GM19467 (cell line): ENCODE data around the gene B3GNT9.

ENCODE experiments used
- ATAC-seq: cut with Tn5 transposase; IDR thresholded peaks from one replicate; pipeline ENCODE4 v1.9.1; 2021; ENCODE audit warnings: mild to moderate bottlenecking, moderate library complexity; ENCODE audit not compliant: unreplicated experiment

B3GNT9 gene

DNA sequence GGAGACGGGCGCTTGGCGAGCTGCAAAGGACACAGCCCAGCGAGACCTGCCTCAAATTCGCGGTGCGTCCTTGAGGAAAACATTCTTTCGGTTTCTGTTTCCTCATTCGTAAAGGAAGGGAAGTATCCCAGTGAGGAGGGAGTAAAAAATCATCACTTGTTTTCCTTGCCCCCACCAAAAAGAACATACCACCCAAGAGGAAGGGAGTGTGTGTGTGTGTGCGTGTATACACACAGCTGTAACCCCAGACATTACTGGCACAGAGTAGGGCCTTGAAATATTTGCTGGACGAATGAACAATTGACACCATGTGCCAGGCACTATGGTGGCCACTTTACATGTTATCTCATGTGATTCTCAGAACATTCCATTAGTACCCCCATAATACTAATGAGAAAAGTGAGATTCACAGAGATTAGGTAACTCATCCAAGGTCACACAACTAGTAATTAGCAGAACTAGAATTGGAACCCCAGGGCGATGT is 34.9 kb upstream of the B3GNT9 start:
- no peak for ATAC-seq

DNA sequence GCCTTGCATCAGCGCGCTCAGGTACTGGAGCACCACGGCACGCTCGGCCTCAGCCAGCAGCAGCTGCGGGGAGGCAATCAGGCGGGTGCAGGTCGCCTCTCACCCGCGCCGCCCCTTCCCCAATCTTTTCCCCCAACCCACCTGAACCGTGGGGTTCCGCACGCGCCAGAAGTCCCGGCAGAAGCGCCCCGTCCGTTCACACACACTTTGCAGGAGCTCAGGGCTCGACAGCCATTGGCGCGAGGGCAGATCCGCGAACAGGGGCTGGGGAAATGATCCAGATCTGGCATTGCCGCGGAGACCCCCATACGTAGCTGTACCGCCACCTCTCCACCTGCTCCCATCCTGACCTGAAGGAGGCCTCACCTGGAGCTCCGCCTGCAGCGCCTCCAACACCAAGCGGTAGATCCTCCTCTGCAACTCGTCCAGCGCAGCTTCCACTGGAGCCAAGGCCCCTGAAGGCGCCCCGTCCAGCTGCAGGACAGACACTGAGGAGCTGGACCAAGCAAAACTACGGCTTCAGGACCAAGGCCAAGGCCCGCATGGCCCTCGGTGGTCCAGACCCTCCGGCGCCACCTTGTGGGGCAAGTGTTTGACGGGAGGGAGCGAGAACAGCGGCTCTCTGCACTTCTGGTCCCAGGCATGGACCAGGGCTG is 34.3 kb upstream of the B3GNT9 start:
- ATAC-seq: no peak

DNA sequence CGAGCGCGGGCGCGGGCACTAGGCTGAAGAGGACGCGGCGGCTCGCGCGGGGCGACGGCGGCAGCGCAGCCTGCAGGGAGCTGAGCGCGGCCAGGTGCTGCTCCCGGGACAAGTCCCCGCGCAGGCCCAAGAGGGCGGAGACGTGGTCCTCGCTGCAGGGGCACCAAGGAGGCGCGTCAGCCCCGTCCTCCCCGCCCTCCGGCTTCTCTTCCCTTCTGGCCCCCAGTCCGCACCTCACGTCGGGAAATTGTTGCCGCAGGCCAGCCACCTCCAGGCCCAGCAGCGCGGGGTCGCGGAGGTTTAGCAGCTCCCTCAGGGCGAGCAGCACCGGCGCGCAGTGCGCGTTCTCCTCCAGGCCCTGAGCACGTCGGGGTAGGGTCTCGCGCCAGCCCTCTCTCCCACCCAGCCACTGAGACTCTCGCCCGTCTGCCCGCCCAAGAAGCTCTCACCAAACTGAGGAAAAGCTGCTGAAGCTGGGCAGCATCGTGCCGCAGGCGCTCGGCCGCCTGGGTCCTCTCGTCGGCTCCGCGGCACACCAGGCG is 33.7 kb upstream of the B3GNT9 start:
- ATAC-seq: no peak

DNA sequence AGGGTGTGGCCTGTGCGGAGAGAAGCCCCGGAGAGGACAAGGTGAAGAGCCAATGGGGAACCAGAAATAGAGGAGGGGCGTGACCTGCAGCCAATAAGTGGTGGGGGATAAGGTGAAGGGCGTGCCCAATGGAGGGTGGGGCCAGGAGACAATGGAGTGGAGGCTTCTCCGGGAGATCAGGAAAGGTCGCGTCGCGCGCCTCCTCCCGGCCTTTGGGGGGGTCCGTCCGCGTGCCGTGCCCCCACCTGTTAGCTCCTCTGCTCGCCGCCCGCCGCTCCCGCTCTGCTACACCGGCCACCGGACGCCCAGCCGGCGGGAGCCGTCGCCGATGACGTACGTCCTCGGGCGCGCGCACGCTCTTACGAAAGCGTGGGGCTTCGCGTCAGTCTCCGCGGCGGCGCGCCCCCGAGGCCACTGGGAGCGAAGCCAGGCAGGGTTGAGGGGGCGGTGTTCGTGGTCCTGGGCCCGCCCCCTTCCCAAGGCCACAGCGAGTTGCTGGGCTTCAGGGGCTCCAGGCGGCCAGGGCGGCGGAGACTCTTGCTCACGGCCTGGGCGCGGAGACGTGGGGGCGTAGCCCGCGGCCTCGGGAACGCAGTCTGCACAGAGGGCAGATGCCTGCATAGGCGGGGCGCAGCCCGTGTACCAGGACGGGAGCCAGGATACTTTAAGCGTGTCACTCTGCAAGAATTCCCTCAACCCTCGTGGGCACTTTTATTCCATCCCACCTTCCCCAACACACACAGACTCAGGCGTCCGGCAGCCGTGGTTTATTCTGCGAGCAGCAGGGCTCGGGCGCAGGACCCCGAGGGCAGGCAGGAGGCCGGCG is 33.0 kb upstream of the B3GNT9 start, which contains the start of gene MATCAP1:
MATCAP1 (minus strand) TSS at position 337 of the 826 bp plus-strand sequence. CDS start 3,353 bp downstream, outside the sequence.
- peak; percentile 78 for ATAC-seq

DNA sequence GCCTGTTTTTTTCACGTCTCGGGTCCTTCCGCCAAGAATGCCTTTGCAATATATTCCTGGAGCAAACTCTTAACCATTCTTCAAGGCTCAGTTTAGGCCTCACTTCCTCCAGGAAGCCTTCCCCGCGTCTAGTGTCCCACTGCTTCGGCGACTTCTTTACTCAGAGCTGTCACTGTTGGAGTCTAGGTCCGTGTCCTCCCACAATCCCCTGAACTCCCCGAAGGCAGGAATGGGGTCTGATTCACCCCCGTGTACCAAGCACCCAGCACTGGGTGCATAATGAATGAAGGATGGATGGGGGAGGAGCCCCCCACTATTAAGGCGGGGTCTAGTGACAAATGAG is 32.5 kb upstream of the B3GNT9 start:
- ATAC-seq: no peak

DNA sequence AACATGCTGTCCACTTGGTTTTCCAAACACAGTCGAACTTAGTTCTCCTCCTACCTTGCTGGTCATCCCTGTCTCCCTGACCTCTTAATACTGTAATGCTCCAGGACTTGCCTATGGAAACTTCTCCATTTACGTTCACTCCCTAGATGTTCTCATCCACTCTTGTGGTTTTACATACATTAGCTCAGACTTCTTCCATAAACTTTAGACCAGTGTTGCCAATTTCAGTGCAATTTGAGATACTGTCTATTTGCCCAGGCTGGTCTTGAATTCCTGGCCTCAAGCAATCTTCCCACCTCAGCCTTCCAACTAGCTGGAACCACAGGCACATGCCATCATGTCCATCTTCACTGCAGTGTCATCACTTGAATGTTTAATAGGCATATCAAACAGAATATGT is 31.5 kb upstream of the B3GNT9 start:
- no peak for ATAC-seq

DNA sequence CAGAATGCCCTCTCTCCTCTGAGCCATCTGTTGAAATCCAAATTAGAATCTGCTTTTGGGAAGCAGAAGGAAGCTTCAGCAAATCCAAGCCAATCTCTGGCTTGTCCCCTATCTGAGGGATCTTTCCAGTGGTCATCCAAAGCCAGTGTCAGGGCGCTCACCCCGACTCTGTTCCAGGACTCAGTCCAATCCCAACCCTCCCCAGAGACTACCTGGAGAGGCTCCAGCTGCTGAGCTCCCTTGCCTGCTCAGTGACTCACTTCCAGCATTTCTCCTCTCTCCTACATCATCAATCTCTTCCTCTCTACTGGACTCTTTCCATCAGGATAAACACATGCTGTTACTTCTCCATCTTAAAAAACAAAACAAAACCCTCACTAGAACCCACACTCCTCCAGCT is 30.5 kb upstream of the B3GNT9 start:
- ATAC-seq: no peak

DNA sequence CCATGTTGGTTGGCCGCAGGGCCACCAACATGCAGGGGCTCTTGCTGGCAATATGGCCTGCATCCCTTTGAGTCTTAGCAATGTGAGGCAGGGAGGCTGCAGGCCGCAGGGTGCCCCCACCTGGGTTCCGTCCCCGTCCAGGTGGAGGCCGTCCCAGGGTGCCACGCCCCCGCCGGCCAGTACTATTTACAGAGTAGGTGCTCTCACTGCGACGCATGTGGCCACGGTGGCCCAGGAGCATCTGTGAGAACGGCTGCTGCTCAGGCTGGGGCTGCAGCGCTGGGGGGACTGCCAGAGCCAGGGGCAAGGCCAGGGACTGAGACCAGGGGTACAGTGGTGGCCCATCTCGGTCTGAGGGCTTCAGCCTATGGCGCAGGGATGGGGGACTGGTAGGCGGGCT is 29.4 kb upstream of the B3GNT9 start:
- ATAC-seq: no peak

DNA sequence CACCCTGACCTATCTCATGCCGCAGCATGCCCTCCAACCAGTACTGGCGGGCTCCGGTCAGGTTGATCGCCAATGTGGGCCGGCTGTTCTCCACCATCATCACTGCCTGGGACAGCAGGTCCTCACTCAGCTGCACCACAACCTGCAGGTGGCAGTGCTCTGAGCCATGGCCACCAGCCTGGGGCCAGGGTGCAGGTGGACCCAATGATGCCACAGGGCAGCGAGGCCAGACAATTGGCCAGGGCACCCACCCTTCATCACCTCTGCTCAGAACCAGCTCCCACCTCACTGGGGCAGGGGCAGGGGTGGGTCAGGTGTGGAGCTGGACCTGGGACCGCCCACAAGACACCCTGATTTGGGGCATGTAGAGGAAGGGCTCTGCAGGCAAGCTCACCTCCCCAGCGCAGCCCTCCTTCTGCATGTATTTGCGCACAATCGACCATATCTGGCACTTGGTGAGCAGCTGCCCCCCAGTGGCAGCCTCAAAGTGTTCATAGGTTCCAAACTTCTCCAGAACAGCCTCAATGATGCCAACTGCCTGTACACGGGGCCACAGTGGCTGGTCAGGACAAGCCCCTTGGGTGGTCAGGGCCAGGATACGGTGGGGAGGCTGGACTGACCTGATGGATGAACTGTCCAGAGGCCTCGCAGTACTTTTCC is 28.8 kb upstream of the B3GNT9 start:
- ATAC-seq: no peak

DNA sequence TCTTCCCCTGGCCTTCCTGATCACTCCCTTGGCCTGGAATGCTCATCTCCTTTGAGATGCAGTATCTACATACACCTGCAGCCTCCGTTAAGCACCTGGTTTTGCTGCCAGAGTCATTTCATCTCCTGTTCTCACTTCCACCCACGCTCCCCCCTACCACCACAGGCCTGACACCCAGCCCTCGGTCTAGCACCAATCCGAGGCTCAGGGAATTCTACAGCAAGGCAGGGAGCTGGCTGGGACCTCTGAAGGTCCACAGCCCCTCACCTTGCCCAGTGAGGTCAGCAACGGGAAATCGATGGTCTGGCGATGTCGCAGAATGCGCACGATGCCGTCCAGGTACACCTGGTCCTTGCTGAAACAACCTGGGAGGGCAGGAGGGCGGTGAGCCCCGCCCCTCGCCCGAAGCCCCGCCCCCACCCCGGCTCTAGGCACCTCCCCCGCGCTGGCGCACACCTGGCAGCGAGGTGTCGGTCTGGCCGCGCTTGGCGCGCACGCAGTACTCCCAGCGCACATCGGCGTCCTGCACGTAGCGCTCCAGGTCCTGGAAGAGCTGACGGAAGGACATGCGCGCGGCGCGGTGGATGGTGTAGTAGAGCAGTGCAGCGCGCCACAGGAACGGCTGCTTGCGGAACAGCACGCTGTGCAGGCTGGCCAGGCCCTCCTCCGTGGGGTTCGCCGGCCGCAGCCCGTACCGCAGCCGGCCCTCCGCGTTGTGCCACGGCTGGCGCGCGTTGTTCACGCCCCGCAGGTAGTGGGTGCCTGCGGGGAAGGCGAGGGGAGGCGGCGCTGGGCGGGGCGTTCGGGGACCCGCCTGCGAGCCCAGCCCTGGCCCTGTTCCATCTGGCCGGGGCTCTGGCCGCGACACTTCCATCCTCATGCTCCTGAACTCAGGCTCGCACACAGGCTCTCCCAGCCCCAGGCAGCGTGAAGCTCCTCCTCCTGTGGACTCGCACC is 27.2 kb upstream of the B3GNT9 start:
- no peak for ATAC-seq

DNA sequence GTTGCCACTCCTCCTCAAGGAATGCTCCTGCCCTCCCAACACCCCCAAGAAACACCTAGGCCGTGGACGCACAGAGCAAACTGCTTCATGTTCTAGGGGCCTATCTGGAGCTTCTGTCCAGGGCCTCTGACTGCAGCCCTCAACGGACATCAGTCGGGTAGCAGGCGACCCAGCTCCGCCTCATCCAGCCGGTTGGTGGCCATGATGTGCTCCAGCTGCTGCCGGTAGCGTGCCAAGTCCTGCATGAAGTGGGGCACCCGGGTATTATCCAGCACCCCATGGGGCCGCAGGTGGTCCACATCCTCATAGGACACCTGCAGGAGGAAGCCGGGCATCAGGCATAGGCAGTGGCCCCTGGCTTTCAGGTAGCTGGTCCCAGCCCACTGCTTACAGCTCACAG is 25.9 kb upstream of the B3GNT9 start:
- ATAC-seq: no peak

DNA sequence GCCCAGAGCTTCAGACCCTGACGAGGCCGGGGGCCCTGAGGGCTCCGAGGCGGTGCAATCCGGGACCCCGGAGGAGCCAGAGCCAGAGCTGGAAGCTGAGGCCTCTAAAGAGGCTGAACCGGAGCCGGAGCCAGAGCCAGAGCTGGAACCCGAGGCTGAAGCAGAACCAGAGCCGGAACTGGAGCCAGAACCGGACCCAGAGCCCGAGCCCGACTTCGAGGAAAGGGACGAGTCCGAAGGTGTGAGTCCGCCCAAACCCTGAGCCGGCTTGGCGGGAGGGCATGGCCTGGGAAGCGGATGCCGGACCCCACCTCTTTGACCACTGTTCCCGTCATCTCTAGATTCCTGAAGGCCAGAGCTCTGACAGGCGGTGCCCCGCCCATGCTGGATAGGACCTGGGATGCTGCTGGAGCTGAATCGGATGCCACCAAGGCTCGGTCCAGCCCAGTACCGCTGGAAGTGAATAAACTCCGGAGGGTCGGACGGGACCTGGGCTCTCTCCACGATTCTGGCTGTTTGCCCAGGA is 24.0 kb upstream of the B3GNT9 start:
- no peak for ATAC-seq

DNA sequence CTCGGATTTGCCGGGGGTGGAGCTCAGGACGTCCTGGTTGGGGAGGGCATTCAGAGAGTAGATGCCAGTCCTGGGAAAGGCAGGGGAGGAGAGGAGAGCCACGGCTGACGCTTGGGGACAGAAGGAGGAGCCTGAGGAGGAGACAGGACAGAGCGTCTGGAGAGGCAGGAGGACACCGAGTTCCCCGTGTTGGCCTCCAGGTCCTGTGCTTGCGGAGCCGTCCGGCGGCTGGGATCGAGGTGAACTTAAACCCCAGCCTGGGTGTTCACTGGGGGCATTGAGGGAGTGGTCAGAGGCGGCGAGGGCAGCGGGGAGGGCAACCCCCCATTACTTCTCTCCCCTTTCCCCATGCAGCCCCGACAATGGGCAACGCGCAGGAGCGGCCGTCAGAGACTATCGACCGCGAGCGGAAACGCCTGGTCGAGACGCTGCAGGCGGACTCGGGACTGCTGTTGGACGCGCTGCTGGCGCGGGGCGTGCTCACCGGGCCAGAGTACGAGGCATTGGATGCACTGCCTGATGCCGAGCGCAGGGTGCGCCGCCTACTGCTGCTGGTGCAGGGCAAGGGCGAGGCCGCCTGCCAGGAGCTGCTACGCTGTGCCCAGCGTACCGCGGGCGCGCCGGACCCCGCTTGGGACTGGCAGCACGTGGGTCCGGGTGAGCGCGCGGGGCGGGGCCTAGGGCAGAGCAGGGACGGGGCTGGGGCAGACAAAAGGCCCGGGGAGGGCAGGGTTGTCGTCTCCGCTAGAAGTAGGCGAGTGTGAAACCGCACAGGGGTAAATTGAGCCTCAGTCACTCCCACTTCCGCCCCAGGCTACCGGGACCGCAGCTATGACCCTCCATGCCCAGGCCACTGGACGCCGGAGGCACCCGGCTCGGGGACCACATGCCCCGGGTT is 23.3 kb upstream of the B3GNT9 start:
- ATAC-seq: peak; percentile 52

DNA sequence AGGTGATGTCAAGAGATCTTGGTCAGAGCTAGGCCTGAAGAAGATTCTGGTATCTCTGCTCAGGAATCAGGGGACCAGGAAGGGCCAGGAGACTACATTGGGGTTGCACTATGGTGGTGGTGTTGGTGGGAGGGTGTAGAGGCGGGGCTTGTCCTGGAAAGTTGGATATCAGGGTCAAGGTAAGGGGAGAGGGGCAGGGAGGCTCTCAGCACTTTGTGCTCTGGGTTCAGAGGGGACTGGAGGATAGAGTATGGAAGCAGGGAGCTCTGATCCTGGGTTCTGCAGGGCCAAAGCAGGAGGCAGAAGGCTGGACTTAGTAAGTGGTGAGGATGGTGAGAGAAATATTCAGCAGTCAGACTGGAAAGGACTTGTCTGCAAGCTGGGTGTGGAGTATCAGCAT is 22.5 kb upstream of the B3GNT9 start:
- no peak for ATAC-seq

DNA sequence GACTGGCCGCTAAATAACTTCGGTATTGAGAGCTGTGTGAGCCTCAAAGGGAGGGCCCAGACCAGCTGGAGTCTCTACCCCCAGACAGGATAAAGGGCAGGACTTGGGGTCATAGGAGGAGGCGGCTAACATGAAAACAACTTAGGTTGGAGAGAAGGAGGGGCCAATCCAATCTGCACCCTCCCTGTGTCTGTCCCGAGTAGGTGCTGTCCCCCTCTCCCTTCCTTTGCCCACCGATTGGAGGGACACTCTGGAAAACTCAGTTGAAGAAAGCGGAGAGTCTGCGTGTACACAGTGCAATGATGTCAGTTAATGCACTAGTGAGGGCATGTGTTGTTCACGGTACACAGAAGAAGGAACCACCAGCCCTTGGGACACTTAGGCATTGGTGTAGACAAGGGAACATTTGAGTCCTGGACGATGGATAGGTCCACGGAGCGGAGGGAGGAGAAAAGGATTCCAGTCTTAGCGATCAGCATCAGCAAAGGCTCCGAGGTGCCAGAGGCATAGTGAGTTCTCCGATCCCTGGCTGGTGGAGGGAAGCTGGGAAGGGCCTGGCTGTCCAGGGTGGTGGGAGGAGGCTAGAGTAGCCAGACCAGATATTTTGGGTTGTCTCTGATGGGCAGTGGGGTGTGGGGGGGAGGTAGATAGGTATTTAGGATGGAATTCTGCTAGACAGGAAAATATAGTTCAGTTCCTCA is 20.3 kb upstream of the B3GNT9 start:
- no peak for ATAC-seq

DNA sequence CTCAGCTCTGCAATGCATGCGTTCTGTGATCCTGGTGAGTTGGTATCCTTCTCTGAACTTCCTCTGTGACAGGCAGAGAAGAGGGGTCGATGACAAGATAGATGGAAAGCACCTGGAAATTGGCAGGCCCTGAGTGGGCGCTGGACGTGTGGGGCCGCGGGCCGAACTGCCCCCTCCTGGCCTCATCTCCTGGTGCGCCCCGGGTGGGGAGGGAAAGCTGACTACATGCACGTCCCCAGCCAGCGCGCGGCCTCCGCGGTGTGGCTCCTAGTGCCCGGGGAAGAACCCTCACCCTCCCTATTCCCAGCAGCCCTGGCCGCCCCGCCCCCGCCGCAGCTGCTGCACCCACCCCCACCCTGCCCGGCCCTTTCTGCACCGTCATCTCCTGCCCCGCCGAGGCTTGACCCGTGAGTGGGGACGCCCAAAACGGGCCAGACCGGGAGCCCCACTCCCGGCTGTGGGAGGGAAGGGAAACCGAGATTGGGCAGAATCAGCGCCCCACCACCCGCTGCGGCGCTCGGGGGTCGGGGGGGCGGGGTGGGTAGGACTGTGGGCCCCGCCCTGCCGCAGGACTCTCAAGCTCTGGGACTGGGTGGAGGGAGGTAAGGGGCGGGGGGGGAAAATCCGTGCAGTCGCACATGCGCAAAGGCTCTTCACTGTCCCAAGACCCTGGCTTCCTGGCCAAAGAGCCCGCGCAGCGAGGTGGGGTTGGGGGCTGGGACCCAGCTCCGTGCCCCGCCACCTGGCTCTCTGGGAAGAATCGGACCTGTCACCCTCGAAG is 19.6 kb upstream of the B3GNT9 start, which contains the start of gene NOL3:
NOL3 (plus strand) TSS at position 371 of the 781 bp plus-strand sequence.
- ATAC-seq: no peak

DNA sequence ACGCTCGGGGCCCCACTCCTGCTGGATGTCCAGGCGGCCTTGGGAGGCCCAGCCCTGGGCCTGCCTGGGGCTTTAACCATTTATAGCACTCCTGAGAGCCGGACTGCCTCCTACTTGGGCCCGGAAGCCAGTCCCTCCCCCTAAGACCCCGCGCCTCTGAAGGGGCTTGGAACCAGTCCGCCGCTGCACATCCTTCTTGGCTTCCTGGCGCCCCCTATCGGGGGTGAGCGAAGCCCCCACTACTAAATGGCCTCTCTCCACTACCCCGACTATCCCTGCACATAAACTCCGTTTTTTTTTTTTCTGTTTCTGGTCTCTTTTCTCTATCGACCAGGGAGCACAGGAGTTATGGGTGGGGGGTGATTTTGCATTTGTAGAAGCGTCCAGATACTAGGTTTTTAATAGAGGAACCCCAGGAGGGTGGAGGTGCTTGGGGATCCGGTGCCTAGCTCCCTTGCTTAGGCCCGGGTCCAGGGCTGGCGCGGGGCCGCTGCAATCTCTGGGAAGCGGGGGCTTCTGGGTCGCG is 18.9 kb upstream of the B3GNT9 start:
- ATAC-seq: no peak
